Gastroesophageal sphincter (tissue), 4 donors: ENCODE measurements around the gene KLF7. TPM values are rescaled to one million over a fixed set of nuclear protein-coding genes. Genes with fewer than 3 reads are reported as not detected.

Experiments
- ATAC-seq: fragments of 150-250 bp; one replicate; pipeline ENCODE4 v1.9.1; 2016; ENCODE audit warnings: mild to moderate bottlenecking, moderate library complexity
- H3K27ac ChIP-seq, 4 donors: fragments of 200-600 bp; sonication (generic) in 3 of 4; 1 replicate in 3 of 4; 2 replicates in 1 of 4; pipeline ENCODE4 v1.5.1; 2016 to 2019
- H3K27me3 ChIP-seq: fragments of 200-600 bp; sonication (generic); one replicate; pipeline ENCODE4 v1.5.1; 2019
- H3K36me3 ChIP-seq, 2 donors: fragments of 200-600 bp; sonication (generic); one replicate each; pipeline ENCODE4 v1.5.1; 2019; ENCODE audit warnings: control low read depth in 1 of 2
- H3K4me1 ChIP-seq, 3 donors: fragments of 200-600 bp; sonication (generic); 1 replicate in 2 of 3; 2 replicates in 1 of 3; pipeline ENCODE4 v1.5.1; 2016 to 2019; ENCODE audit warnings: control low read depth in 2 of 3
- H3K4me3 ChIP-seq, 2 donors: fragments of 200-600 bp; sonication (generic); one replicate each; pipeline ENCODE4 v1.5.1; 2019; ENCODE audit warnings: mild to moderate bottlenecking in 1 of 2, moderate library complexity in 1 of 2
- H3K9me3 ChIP-seq, 3 donors: fragments of 200-600 bp; sonication (generic); one replicate each; pipeline ENCODE4 v1.5.1; 2017 to 2019; ENCODE audit warnings: control low read depth in 2 of 3
- EP300 ChIP-seq: sonication (generic); formaldehyde crosslinking; IDR thresholded peaks from one replicate; pipeline ENCODE4 v1.6.1; 2017; ENCODE audit warnings: antibody characterized with exemption, mild to moderate bottlenecking
- POLR2A ChIP-seq, 2 donors: fragments of 450-650 bp; IDR thresholded peaks; one replicate each; pipeline ENCODE4 v1.6.1; 2017; ENCODE audit warnings: antibody characterized with exemption in 2 of 2, mild to moderate bottlenecking in 2 of 2, moderate library complexity in 1 of 2
- POLR2AphosphoS5 ChIP-seq: sonication (generic); formaldehyde crosslinking; IDR thresholded peaks from one replicate; pipeline ENCODE4 v1.6.1; 2017; ENCODE audit warnings: antibody characterized with exemption
- WGBS, 2 donors: methylation state at CpG; one replicate each; pipeline ENCODE4 v1.1.5; 2018; ENCODE audit warnings: low coverage in 1 of 2; 5-methylcytosine and 5-hydroxymethylcytosine counted together
- total RNA-seq, 4 donors: library from RNA; depleted of rRNA; stranded (reverse); fragments of >200 nt; gene quantifications; one replicate each; pipeline ENCODE4 v1.1.0, GENCODE V29; 2016
- TF ChIP-seq, protein P1 (sequence below), 4 experiments: fragments of 200-600 bp in 2 of 4; fragments of 450-650 bp in 2 of 4; sonication (generic) in 1 of 4; IDR thresholded peaks; one replicate each; pipeline ENCODE4 v1.5.1; 2017 to 2019; ENCODE audit warnings: antibody characterized with exemption in 4 of 4, mild to moderate bottlenecking in 2 of 4, moderate library complexity in 2 of 4

The KLF7 gene
- total RNA-seq, 4 donors from 2014 or later = 30.7 to 59.3 (median 42.1) TPM

DNA sequence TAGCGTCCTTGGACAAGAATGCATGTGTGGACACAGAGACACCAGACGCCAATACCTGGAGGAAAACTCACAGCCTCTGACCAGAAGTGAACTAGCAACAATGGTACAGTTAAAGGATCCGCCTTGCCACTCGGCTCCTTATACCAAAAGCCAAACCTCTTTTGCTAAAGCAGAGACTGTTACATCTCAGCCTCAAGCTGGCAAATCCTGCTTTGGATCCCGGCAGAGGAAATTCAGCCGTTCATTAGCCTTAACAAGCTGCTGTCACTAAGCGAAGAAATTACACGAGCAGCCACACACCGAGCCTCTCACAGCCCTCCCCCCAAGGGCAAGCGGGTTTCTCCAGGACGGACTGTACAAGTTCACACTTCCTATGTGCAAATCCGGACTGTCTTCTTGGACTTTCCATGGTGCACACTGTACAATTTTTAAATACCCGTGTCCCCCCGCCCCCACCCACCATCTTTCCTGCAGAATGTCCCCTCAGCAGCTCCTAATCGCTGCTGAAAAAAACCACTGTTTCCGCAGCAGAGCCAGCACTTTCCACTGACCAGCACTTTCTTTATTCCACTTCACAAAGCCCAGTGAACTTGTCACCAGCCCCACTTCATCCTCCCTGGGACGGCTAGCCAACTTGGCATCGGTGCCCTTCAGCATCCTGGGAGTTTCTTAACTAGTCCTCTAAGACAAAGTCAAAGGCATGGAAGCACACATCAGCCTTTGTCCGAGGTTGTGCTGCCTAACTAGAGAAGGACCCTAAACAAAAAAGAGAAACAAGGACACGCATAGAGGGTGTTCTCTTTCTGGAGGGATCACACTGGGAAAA is 1.5 kb downstream of the KLF7 start:
- 0 to 1% methylated on average over 14 to 15 of the region's 20 CpGs for WGBS, 2 donors
- ATAC-seq = peak; percentile 4
- Histone ChIP-seq H3K27ac (peak overlapping the region; percentile 99 to 100 (median 100)), H3K27me3 (no peaks in the 10 kb centered on the region), H3K9me3 (no peaks in the 10 kb centered on the region), H3K36me3 (no peaks in the 10 kb centered on the region), H3K4me1 (peaks cover 20 to 61% (median 29%) of the 10 kb centered on the region in 3 donors), H3K4me3 (peak overlapping the region; percentile 73 to 89)
- peak in 1 of 2 donors; percentile 55 for TF ChIP-seq POLR2A (IDR thresholded peaks at IDR 0.05)
- TF ChIP-seq, protein P1, sequence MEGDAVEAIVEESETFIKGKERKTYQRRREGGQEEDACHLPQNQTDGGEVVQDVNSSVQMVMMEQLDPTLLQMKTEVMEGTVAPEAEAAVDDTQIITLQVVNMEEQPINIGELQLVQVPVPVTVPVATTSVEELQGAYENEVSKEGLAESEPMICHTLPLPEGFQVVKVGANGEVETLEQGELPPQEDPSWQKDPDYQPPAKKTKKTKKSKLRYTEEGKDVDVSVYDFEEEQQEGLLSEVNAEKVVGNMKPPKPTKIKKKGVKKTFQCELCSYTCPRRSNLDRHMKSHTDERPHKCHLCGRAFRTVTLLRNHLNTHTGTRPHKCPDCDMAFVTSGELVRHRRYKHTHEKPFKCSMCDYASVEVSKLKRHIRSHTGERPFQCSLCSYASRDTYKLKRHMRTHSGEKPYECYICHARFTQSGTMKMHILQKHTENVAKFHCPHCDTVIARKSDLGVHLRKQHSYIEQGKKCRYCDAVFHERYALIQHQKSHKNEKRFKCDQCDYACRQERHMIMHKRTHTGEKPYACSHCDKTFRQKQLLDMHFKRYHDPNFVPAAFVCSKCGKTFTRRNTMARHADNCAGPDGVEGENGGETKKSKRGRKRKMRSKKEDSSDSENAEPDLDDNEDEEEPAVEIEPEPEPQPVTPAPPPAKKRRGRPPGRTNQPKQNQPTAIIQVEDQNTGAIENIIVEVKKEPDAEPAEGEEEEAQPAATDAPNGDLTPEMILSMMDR (IDR thresholded peaks at IDR 0.05) = no peak
- peak; percentile 72 for TF ChIP-seq POLR2AphosphoS5

DNA sequence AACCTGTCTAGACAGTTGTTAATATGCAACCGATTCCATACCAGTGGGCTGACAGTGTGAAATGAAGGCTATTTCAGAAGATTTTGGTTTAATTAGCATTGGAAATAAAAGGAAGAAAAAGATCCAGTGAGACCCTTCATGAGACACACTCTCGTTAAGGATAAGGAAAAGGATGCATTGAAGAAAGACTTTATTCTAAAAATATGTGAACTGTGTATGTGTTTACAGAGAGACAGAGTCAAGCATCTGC is 2.1 kb downstream of the KLF7 start:
- H3K27ac ChIP-seq = peak overlapping the region; percentile 99 to 100 (median 100)
- no peak for ATAC-seq
- H3K36me3 ChIP-seq = no peaks in the 10 kb centered on the region
- H3K9me3 ChIP-seq = no peaks in the 10 kb centered on the region
- no peak for TF ChIP-seq EP300
- no peak for TF ChIP-seq POLR2A (IDR thresholded peaks at IDR 0.05)
- TF ChIP-seq, protein P1 (IDR thresholded peaks at IDR 0.05) = no peak
- TF ChIP-seq POLR2AphosphoS5 = no peak
- H3K4me1 ChIP-seq = peaks cover 23 to 63% (median 35%) of the 10 kb centered on the region in 3 donors
- peak overlapping the region; percentile 73 to 89 for H3K4me3 ChIP-seq
- no peaks in the 10 kb centered on the region for H3K27me3 ChIP-seq
- 0% methylated on average over 1 to 2 of the region's 2 CpGs for WGBS, 2 donors

DNA sequence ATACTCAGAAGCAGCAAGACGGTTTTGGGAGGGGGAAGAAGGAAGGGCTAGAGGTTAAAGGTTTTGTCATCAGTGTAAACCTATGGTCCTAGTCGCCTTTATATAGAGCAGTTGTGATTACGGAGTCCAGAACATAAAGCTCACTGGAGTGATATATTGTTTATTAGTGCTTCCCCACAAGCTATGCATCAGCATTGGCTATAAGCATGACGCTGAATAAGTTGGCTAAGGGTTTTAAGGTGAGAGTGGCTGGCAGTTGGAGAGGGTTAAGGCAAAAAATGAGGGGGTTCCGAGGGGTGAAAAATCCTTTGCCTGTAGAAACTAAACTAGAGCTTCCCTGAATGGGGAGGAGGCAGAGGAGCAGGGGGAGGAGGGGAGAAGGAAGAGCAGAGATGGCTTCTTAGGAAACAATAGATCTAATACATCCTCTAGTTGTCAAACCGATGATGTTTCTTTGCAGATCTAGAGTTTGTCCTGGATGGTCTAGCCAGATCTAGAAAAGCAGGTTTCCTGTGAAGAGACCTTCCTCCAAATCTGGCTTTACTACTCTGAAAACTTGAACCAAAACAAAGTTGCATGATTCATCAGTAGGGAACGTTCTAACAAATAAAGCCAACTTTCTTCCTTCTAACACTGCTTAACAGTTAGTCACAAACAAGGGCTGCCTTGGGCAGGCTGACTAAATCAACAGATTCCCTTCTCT is 2.5 kb downstream of the KLF7 start:
- WGBS, 2 donors = 0 to 4% methylated on average over 6 to 7 of the region's 7 CpGs
- peak overlapping the region; percentile 99 to 100 (median 100) for H3K27ac ChIP-seq
- H3K4me3 ChIP-seq = peak overlapping the region; percentile 73 to 89
- no peaks in the 10 kb centered on the region for H3K27me3 ChIP-seq
- no peaks in the 10 kb centered on the region for H3K9me3 ChIP-seq
- TF ChIP-seq EP300 = no peak
- peak; percentile 19 to 51 for TF ChIP-seq POLR2A (IDR thresholded peaks at IDR 0.05)
- TF ChIP-seq POLR2AphosphoS5 = peak; percentile 98
- TF ChIP-seq, protein P1 (IDR thresholded peaks at IDR 0.05) = no peak
- ATAC-seq = peak; percentile 4
- peaks cover 27 to 63% (median 40%) of the 10 kb centered on the region in 3 donors for H3K4me1 ChIP-seq
- no peaks in the 10 kb centered on the region for H3K36me3 ChIP-seq

DNA sequence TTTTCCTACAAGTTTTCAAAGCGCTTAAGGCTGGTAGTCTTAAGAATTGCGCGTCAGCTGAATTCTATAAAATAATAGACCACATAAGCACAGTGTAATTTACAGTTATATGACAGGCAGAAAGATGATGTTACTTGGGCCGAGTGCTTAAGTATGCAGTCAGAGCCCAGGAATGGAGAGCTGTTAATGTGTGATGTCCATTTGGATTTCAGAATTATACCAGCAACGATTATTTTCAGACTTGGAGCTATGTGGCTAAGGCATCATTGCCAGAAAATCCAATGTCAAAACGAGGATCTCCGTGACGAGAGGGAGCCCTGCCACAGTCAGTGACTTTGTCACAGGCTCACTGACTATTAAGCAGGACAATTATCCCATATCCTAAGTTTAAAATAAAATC is 3.4 kb downstream of the KLF7 start:
- no peaks in the 10 kb centered on the region for H3K9me3 ChIP-seq
- H3K4me3 ChIP-seq = peak overlapping the region; percentile 73 to 89
- no peaks in the 10 kb centered on the region for H3K27me3 ChIP-seq
- H3K36me3 ChIP-seq = no peaks in the 10 kb centered on the region
- peaks cover 32 to 63% (median 45%) of the 10 kb centered on the region in 3 donors for H3K4me1 ChIP-seq
- H3K27ac ChIP-seq = peak overlapping the region; percentile 99 to 100 (median 100)
- WGBS, 2 donors = 3 to 5% methylated on average over 8 of the region's 8 CpGs
- ATAC-seq = no peak
- TF ChIP-seq EP300 = no peak
- TF ChIP-seq POLR2A (IDR thresholded peaks at IDR 0.05) = no peak
- TF ChIP-seq POLR2AphosphoS5 = peak; percentile 74
- TF ChIP-seq, protein P1 (IDR thresholded peaks at IDR 0.05) = no peak
